GM18502 (cell line): ENCODE results near the gene SCGB1A1.

ENCODE experiments used
- ATAC-seq: cut with Tn5 transposase; IDR thresholded peaks from one replicate; pipeline ENCODE4 v1.9.1; 2021; ENCODE audit warnings: mild to moderate bottlenecking; ENCODE audit not compliant: unreplicated experiment, poor library complexity

Gene SCGB1A1

GRCh38 chr11:62472063-62472884 is 53.4 kb downstream of the SCGB1A1 start:
- ATAC-seq: no peak
